ENCODE data around the gene NCCRP1. TPM values are rescaled to one million over a fixed set of nuclear protein-coding genes. Genes with fewer than 3 reads are reported as not detected.
"Not testable (repeated sequence)": the region's sequence is repeated elsewhere in the genome, so short reads cannot be mapped to it uniquely, and the experiment has no call there.

The NCCRP1 gene
- total RNA-seq, 1 donor from 2014 or later = not detected

DNA sequence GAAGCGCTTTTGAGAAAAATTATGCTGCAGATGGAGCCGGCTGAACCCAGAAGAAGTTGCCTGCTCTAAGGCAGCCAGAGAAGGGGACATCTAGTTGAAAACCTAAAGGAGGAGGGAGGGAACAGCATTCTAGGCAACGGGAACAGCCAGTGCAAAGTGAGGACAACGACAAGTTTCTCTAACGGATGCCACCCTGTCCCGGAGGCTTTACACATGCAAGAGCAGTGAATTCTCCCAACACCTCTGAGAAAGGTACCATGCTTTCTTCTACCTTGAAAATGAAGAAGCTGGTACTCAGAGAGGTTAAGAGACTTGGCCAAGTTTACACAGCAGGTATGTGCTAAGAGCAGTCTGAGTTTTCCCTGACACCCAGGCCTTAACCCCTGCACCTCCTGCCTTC, 42.2 kb downstream of the NCCRP1 start:
- Histone ChIP-seq H3K36me3 (ENCODE audit: control insufficient read depth in 3 of 3, insufficient read depth in 3 of 3, low read length in 3 of 3) (no peaks in the 10 kb centered on the region), H3K9ac (ENCODE audit: low read depth in 1 of 3, low read length in 3 of 3) (no peak overlapping the region), H3K4me3 (ENCODE audit: low read length in 3 of 3) (no peak overlapping the region), H3K27me3 (ENCODE audit: control insufficient read depth in 3 of 3, insufficient read depth in 3 of 3, low read length in 3 of 3) (peaks cover 3 to 20% (median 16%) of the 10 kb centered on the region in 3 donors), H3K4me1 (ENCODE audit: control insufficient read depth in 3 of 3, insufficient read depth in 3 of 3, low read length in 3 of 3) (no peaks in the 10 kb centered on the region), H3K27ac (ENCODE audit: low read depth, low read length) (no peak overlapping the region), H3K9me3 (ENCODE audit: control insufficient read depth in 3 of 3, low read length in 3 of 3) (no peaks in the 10 kb centered on the region)

DNA sequence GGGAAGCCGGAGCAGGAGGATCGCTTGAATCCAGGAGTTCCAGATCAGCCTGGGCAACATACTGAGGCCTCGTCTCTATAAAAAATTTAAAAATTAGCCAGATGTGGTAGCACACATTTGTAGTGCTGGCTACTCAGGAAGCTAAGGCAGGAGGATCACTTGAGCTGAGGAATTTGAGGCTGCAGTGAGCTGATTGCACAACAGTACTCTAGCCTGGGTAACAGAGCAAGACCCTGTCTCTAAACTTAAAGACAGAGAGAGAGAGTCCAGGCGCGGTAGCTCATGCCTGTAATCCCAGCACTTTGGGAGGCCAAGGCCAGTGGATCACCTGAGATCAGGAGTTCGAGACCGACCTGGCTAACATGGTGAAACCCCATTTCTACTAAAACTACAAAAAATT, 43.7 kb downstream of the NCCRP1 start:
- H3K9ac ChIP-seq (ENCODE audit: low read depth in 1 of 3, low read length in 3 of 3) = no peak overlapping the region
- peaks cover 3 to 22% (median 16%) of the 10 kb centered on the region in 3 donors for H3K27me3 ChIP-seq (ENCODE audit: control insufficient read depth in 3 of 3, insufficient read depth in 3 of 3, low read length in 3 of 3)

DNA sequence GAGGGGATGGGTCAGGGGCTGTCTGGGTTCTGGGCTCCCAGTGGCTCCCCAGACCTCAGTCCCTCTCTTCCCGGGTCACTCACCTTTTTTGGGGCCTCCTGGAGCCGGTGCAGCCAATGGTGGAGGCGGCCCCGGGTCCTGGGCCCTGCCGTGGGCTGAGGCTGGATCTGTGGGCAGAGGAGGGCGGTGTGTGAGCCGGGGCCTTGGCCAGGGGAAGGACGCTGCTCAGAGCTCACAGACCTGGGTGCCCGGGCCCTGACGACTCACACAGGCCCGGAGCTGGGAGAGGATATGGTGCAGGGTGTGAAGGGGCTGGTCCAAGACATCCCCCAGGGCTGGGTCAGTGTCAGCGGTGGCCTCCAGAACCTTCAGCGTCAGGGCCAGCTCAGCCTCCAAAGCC, 47.0 kb downstream of the NCCRP1 start:
- not testable (repeated sequence) for H3K27ac ChIP-seq (ENCODE audit: low read depth, low read length); H3K9ac ChIP-seq (ENCODE audit: low read depth in 1 of 3, low read length in 3 of 3); H3K36me3 ChIP-seq (ENCODE audit: control insufficient read depth in 3 of 3, insufficient read depth in 3 of 3, low read length in 3 of 3); H3K4me3 ChIP-seq (ENCODE audit: low read length in 3 of 3); H3K9me3 ChIP-seq (ENCODE audit: control insufficient read depth in 3 of 3, low read length in 3 of 3); H3K4me1 ChIP-seq (ENCODE audit: control insufficient read depth in 3 of 3, insufficient read depth in 3 of 3, low read length in 3 of 3)
- H3K27me3 ChIP-seq (ENCODE audit: control insufficient read depth in 3 of 3, insufficient read depth in 3 of 3, low read length in 3 of 3) = peaks cover 17 to 25% (median 19%) of the 10 kb centered on the region in 3 donors

More for the DNA sequence above, 43.7 kb downstream of the NCCRP1 start:
- H3K9me3 ChIP-seq (ENCODE audit: control insufficient read depth in 3 of 3, low read length in 3 of 3) = no peaks in the 10 kb centered on the region
- no peak overlapping the region for H3K27ac ChIP-seq (ENCODE audit: low read depth, low read length)
- no peaks in the 10 kb centered on the region for H3K36me3 ChIP-seq (ENCODE audit: control insufficient read depth in 3 of 3, insufficient read depth in 3 of 3, low read length in 3 of 3)
- no peak overlapping the region for H3K4me3 ChIP-seq (ENCODE audit: low read length in 3 of 3)
- no peaks in the 10 kb centered on the region for H3K4me1 ChIP-seq (ENCODE audit: control insufficient read depth in 3 of 3, insufficient read depth in 3 of 3, low read length in 3 of 3)

DNA sequence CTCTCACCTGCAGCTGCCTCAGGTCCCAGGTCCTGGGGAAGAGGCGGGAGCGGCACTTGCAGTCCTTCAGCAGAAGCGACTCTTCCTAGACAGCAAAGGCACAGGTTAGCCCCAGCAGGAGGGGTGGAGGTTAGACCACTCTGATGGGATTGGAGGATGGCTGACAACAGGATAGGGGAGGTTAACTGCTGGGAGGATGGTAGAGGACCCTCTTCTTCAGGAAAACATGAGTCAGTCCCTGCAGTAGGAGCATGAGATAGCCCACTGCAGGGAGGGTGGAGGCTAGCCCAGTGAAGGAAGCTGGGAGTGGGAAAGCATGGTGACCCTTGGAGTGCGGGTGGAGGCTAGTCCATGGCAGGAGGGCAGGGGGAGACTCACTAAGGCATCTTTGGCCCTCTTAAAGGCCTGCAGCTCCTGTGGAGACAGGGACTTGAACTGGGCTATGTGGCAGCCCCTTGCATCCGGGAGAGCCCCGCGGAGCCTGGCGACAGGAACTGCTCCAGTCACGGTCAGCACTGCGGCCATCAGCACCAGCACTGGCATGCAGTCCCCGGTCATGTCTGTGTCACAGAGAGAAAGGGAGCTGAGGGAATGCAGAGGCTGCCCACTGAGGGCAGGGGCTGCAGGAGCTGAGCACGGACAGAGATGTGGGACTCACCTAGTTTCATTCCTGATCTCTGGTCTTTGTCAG, 47.8 kb downstream of the NCCRP1 start, which contains the start of gene IFNL3:
Gene IFNL3, minus strand, starts transcription at position 597 of the 691 bp plus-strand sequence. Its CDS starts 39 bp downstream, at position 558.
- H3K9ac ChIP-seq (ENCODE audit: low read depth in 1 of 3, low read length in 3 of 3); H3K9me3 ChIP-seq (ENCODE audit: control insufficient read depth in 3 of 3, low read length in 3 of 3); H3K36me3 ChIP-seq (ENCODE audit: control insufficient read depth in 3 of 3, insufficient read depth in 3 of 3, low read length in 3 of 3); H3K4me1 ChIP-seq (ENCODE audit: control insufficient read depth in 3 of 3, insufficient read depth in 3 of 3, low read length in 3 of 3); H3K27ac ChIP-seq (ENCODE audit: low read depth, low read length); H3K4me3 ChIP-seq (ENCODE audit: low read length in 3 of 3): not testable (repeated sequence)
- peaks cover 24 to 30% (median 26%) of the 10 kb centered on the region in 3 donors for H3K27me3 ChIP-seq (ENCODE audit: control insufficient read depth in 3 of 3, insufficient read depth in 3 of 3, low read length in 3 of 3)

DNA sequence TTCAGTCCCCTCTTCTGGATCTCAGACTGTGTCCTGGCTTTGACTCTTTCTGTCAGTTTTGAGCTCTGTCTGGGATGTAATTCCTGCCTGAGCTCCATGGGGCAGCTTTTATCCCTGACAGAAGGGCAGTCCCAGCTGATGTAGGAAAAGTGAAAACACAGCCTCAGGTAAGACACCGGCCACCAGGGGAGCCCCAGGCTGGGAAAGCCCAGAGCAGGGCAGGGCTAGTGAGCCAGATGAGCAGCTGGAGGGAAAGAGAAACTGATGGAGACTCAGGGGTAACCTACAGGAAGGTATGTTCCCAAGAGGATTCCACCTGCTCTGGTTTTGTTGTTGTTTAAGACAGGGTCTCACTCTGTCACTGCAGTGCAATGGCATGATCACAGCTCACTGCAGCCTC, 48.4 kb downstream of the NCCRP1 start:
- not testable (repeated sequence) for H3K4me3 ChIP-seq (ENCODE audit: low read length in 3 of 3); H3K27ac ChIP-seq (ENCODE audit: low read depth, low read length); H3K9me3 ChIP-seq (ENCODE audit: control insufficient read depth in 3 of 3, low read length in 3 of 3); H3K4me1 ChIP-seq (ENCODE audit: control insufficient read depth in 3 of 3, insufficient read depth in 3 of 3, low read length in 3 of 3); H3K9ac ChIP-seq (ENCODE audit: low read depth in 1 of 3, low read length in 3 of 3); H3K36me3 ChIP-seq (ENCODE audit: control insufficient read depth in 3 of 3, insufficient read depth in 3 of 3, low read length in 3 of 3)
- H3K27me3 ChIP-seq (ENCODE audit: control insufficient read depth in 3 of 3, insufficient read depth in 3 of 3, low read length in 3 of 3) = peaks cover 21 to 35% (median 27%) of the 10 kb centered on the region in 3 donors

DNA sequence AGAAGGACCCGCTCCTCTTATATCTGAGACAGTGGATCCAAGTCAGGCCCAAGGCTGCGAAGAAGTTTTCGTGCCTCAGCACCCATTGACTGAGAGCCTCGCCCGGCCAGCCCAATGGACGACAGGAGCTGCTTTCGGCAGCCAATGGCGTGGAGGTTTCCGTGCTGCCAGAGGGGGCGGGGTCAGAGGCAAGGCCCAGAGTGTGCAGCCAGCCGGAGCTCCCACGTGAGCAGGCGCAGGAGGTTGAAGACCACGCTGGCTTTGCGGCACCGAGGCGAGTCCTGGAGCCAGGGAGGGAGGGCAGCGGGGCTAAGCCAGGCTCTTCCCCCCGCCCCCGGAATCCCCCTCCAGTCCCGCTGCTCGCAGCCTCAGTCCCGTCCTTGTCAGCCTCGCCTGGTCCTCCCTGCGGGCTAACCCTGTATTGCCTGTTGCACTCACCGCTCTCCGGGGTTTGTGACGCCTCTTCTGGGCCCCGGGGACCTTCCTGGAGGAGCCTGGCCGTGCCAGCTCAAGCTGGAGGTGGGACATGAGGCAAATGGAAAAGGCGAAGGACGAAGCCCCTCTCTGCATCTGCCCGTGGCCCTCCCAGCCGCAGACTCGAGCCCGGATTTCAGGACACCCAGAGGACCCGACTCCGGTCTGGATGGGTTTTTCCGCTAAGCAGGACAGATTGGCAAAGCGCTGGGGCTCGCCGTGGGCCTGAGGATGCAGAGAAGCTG, 50.3 kb downstream of the NCCRP1 start:
- H3K4me3 ChIP-seq (ENCODE audit: low read length in 3 of 3) = no peak overlapping the region
- H3K36me3 ChIP-seq (ENCODE audit: control insufficient read depth in 3 of 3, insufficient read depth in 3 of 3, low read length in 3 of 3) = no peaks in the 10 kb centered on the region
- H3K27me3 ChIP-seq (ENCODE audit: control insufficient read depth in 3 of 3, insufficient read depth in 3 of 3, low read length in 3 of 3) = peaks cover 21 to 40% (median 27%) of the 10 kb centered on the region in 3 donors
- H3K9ac ChIP-seq (ENCODE audit: low read depth in 1 of 3, low read length in 3 of 3) = no peak overlapping the region
- H3K4me1 ChIP-seq (ENCODE audit: control insufficient read depth in 3 of 3, insufficient read depth in 3 of 3, low read length in 3 of 3) = peaks cover 0 to 7% (median 0%) of the 10 kb centered on the region in 3 donors
- no peaks in the 10 kb centered on the region for H3K9me3 ChIP-seq (ENCODE audit: control insufficient read depth in 3 of 3, low read length in 3 of 3)
- H3K27ac ChIP-seq (ENCODE audit: low read depth, low read length) = no peak overlapping the region

DNA sequence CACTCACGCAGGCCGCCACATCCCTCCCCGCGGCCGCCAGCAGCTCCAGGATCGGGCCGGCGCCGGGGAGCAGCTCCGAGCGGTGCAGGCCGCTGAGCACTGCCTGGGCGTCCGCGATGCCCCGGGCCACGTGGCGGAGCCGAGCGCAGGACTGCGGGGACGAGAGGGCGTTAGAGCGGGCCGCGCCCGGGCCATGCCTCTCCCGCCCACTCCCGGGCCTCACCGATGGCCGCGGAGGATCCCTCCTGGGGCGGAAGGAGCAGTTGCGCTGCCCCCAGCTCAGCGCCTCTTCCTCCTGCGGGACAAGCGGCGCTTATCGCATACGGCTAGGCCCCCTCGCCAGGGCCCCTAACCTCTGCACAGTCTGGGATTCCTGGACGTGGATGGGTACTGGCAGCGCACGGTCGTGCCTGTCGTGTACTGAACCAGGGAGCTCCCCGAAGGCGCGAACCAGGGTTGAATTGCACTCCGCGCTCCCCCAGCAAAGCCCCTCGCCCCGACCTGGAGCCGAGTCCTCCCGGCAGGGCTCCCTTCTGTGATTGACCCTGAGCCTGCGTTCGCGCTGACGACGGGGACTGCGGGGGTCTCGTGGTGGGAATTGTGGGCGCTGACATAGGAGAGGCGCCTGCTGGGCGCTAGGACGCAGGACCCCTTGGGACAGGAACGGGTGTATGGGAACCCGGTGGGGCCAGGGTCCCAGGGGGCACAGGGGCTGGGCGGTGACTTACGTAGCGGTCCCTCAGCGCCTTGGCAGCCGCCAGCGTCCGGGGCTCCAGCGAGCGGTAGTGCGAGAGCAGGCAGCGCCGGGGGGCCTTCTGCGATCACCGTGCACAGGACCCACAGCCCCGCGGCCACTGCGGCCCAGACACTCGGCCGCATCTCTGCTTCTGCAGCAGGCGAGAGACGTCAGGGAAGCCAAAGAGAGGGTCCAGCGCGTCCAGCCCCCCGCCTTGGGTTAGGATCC, 51.2 kb downstream of the NCCRP1 start:
- Histone ChIP-seq H3K27me3 (ENCODE audit: control insufficient read depth in 3 of 3, insufficient read depth in 3 of 3, low read length in 3 of 3) (peaks cover 21 to 40% (median 32%) of the 10 kb centered on the region in 3 donors), H3K9ac (ENCODE audit: low read depth in 1 of 3, low read length in 3 of 3) (no peak overlapping the region), H3K4me1 (ENCODE audit: control insufficient read depth in 3 of 3, insufficient read depth in 3 of 3, low read length in 3 of 3) (peaks cover 0 to 7% (median 0%) of the 10 kb centered on the region in 3 donors), H3K36me3 (ENCODE audit: control insufficient read depth in 3 of 3, insufficient read depth in 3 of 3, low read length in 3 of 3) (no peaks in the 10 kb centered on the region), H3K9me3 (ENCODE audit: control insufficient read depth in 3 of 3, low read length in 3 of 3) (no peaks in the 10 kb centered on the region), H3K4me3 (ENCODE audit: low read length in 3 of 3) (no peak overlapping the region), H3K27ac (ENCODE audit: low read depth, low read length) (no peak overlapping the region)

DNA sequence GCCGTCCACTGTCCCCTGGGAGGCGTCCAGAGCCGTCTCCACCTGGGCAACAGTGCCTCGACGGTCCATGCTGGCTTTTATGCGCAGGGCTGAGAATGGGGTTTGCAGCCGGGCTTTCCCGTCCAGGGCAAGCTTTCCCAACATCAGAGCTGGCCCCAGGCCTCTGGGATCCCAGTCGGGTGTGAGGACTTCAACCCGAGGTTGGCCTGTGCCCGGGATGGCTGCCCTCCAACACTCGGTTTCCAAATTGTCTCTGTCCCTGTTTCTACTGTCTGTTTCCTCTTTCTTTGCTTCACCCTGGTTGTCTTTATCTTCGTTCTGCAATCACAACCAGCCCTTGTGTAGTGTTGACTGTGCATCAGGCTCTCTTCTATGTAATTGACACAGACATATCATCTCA, 52.0 kb downstream of the NCCRP1 start, which contains the start of gene IFNL4:
Gene IFNL4, minus strand, starts transcription at position 51 of the 400 bp plus-strand sequence.
- peaks cover 21 to 39% (median 32%) of the 10 kb centered on the region in 3 donors for H3K27me3 ChIP-seq (ENCODE audit: control insufficient read depth in 3 of 3, insufficient read depth in 3 of 3, low read length in 3 of 3)
- no peaks in the 10 kb centered on the region for H3K36me3 ChIP-seq (ENCODE audit: control insufficient read depth in 3 of 3, insufficient read depth in 3 of 3, low read length in 3 of 3)

DNA sequence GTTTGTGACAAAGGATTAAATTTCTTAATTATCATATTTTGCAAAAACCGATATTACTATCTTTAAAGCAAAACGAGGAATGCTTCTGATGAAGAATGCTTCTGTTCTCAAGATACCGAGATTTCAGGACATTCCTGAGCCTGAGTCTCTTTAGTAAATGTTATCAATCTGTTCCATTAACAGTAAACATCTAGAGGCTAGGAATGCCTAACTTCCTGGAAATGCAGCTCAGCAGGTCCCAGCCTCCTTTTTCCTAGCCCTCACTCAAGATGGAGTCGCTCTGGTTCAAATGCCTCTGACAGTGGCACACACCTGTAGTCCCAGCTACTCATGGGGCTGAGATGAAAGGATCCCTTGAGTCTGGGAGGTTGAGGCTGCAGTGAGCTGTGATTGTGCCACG, 54.3 kb downstream of the NCCRP1 start:
- H3K27me3 ChIP-seq (ENCODE audit: control insufficient read depth in 3 of 3, insufficient read depth in 3 of 3, low read length in 3 of 3) = peaks cover 29 to 49% (median 36%) of the 10 kb centered on the region in 3 donors
- H3K36me3 ChIP-seq (ENCODE audit: control insufficient read depth in 3 of 3, insufficient read depth in 3 of 3, low read length in 3 of 3) = no peaks in the 10 kb centered on the region

More for the DNA sequence above, 52.0 kb downstream of the NCCRP1 start, which contains the start of gene IFNL4:
- Histone ChIP-seq H3K9me3 (ENCODE audit: control insufficient read depth in 3 of 3, low read length in 3 of 3) (no peaks in the 10 kb centered on the region), H3K4me1 (ENCODE audit: control insufficient read depth in 3 of 3, insufficient read depth in 3 of 3, low read length in 3 of 3) (peaks cover 0 to 7% (median 0%) of the 10 kb centered on the region in 3 donors), H3K4me3 (ENCODE audit: low read length in 3 of 3) (no peak within 1 kb of the TSS), H3K27ac (ENCODE audit: low read depth, low read length) (no peak within 1 kb of the TSS), H3K9ac (ENCODE audit: low read depth in 1 of 3, low read length in 3 of 3) (no peak within 1 kb of the TSS)

More for the DNA sequence above, 54.3 kb downstream of the NCCRP1 start:
- no peaks in the 10 kb centered on the region for H3K9me3 ChIP-seq (ENCODE audit: control insufficient read depth in 3 of 3, low read length in 3 of 3)
- H3K4me1 ChIP-seq (ENCODE audit: control insufficient read depth in 3 of 3, insufficient read depth in 3 of 3, low read length in 3 of 3) = peaks cover 0 to 7% (median 0%) of the 10 kb centered on the region in 3 donors
- no peak overlapping the region for H3K27ac ChIP-seq (ENCODE audit: low read depth, low read length)
- H3K9ac ChIP-seq (ENCODE audit: low read depth in 1 of 3, low read length in 3 of 3) = no peak overlapping the region
- no peak overlapping the region for H3K4me3 ChIP-seq (ENCODE audit: low read length in 3 of 3)

All from skeletal muscle tissue (tissue), 4 donors.